AG08396 (cell line): ENCODE results near the gene EFL1.

ENCODE experiments used
- DNase-seq: peaks from one replicate; pipeline ENCODE4 v3.0.0; 2012; ENCODE audit warnings: low spot score, mixed read lengths

EFL1 gene

DNA sequence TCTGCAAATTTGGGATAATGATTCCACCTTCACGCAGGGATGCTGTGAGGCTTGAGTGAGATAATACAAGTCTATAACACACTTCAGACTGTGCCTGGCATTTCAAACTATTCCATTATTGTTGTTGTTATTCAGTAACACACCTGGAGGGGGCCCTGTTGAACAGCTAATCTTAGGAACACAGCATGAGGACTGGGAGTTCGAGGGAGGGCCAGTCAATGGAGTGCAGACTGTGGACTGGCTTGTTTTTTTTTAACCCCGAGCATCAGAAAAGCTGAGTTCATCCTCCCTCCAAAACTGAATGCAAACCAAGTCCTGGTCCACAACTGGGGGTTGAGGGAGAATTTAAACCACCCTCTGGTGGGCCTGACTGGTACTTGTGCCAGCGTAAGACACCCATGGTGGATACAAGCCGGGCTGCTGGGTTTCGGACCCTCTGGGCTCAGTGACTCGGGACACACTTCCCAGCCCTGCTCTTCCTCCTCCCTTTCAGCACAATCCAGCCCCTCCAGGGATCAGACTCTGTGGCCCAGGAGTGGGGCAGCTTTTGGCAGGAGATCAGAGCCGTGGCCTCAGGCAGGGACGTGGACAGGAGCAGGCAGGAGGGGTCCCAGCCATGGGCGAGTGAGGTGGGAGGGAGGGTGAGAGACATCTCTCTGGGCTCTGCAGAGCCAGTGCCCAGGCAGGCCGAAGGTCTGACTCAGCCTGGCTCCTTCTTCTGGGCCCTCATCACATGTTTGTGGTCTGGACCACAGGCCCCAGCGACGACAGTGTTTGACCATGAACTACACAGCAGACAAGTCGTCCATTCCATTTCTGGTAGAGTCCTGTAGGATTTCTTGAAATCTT is 180.4 kb downstream of the EFL1 start:
- peak; percentile 88 for DNase-seq

DNA sequence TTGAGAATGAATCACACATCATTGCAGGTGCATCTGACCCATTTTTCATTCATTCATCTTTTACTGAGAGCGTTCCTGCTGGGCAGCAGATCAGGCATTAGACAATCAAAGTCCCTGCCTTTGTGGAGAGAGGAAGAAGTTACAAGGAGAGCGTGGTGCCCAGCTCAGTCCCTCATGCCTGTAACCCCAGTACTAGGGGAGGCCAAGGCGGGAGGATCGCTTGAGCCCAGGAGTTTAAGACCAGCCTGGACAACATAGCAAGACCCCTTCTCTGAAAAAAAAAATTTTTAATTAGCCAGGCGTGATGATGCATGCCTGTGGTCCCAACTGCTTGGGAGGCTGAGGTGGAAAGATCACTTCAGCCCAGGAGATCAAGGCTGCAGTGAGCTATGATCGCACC is 181.8 kb downstream of the EFL1 start:
- DNase-seq = no peak
